ENCODE measurements around the gene SSH2. TPM values are rescaled to one million over a fixed set of nuclear protein-coding genes. Genes with fewer than 3 reads are reported as not detected.

Gene SSH2
- total RNA-seq, 2 experiments from 2014 or later = 39.4 to 73.9 TPM

DNA sequence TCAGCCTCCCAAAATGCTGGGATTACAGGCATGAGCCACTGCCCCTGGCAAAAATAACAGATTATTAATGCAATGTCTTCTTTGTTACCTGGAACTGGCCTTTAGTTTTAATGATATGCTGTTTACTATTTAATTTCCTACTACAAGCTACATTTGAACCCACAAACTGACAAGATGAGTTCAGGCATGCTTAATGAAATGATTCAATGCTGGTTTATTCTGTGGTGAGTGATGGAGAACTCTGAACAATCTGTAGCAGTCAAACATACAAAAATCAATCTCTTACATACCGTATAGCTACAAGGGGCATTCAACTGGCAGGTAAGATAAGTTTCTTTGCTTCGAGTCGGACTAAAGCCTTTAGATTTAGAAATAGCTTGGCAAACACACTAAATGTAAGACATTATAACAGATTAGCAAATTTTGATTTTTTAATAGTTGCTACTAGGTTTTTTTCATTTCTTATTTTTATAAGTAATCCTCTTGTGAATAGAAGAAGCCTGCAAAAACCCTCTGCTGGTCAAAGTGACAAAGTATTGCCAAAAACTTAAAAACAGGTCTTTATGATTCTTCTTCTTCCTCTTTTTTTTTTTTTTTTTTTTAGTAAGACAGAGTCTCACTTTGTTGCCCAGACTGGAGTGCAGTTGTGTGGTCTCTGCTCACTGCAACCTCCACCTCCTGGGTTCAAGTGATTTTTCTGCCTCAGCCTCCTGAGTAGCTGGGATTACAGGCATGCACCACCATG, 138.5 kb downstream of the SSH2 start:
- intact Hi-C loops (cut with micrococcal nuclease; ENCODE audit: unreplicated experiment) = no loop called here
- Histone ChIP-seq H2AFZ (ENCODE audit: low read length) (no peak overlapping the region), H3K36me3 (ENCODE audit: insufficient read depth, low read length) (peaks cover 19% of the 10 kb centered on the region; the same call in 1 of the 2 replicates), H3K79me2 (ENCODE audit: insufficient read depth, low read depth, low read length) (0 out of 2 replicates have a peak, but pooled peaks cover 4% of the 10 kb centered on the region), H3K9me2 (ENCODE audit: insufficient read depth, low read length) (no peaks in the 10 kb centered on the region), H3K4me2 (ENCODE audit: low read length) (no peak overlapping the region), H3K9me3 (ENCODE audit: low read length) (no peaks in the 10 kb centered on the region), H3K27ac (ENCODE audit: low read depth, low read length, poor library complexity, severe bottlenecking) (no peak overlapping the region), H4K20me1 (ENCODE audit: insufficient read depth, low read length) (no peaks in the 10 kb centered on the region), H3K4me1 (ENCODE audit: insufficient read depth, low read length, poor library complexity, severe bottlenecking) (no peaks in the 10 kb centered on the region), H3K4me3 (ENCODE audit: low read depth, low read length, poor library complexity, severe bottlenecking) (no peak overlapping the region)
- CTCF ChIA-PET (ENCODE audit: unreplicated experiment) = no interaction called here
- DNase-seq (ENCODE audit: low spot score) = no peak
- no peak for TF ChIP-seq EZH2phosphoT487 (IDR thresholded peaks at IDR 0.05; ENCODE audit: borderline replicate concordance, low read depth, low read length)
- TF ChIP-seq, protein P1, sequence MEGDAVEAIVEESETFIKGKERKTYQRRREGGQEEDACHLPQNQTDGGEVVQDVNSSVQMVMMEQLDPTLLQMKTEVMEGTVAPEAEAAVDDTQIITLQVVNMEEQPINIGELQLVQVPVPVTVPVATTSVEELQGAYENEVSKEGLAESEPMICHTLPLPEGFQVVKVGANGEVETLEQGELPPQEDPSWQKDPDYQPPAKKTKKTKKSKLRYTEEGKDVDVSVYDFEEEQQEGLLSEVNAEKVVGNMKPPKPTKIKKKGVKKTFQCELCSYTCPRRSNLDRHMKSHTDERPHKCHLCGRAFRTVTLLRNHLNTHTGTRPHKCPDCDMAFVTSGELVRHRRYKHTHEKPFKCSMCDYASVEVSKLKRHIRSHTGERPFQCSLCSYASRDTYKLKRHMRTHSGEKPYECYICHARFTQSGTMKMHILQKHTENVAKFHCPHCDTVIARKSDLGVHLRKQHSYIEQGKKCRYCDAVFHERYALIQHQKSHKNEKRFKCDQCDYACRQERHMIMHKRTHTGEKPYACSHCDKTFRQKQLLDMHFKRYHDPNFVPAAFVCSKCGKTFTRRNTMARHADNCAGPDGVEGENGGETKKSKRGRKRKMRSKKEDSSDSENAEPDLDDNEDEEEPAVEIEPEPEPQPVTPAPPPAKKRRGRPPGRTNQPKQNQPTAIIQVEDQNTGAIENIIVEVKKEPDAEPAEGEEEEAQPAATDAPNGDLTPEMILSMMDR (conservative IDR thresholded peaks at IDR 0.05; ENCODE audit: low read length) = peak; percentile 27; the same call in 1 of the 2 replicates
- POLR2A ChIA-PET = interaction anchor here (0.7 kb wide), 1 partner anchor 304 kb away, joined by 4 read pairs; no protein-coding TSS in a partner anchor
- BruUV-seq (replicated peaks) = no TSS peak

DNA sequence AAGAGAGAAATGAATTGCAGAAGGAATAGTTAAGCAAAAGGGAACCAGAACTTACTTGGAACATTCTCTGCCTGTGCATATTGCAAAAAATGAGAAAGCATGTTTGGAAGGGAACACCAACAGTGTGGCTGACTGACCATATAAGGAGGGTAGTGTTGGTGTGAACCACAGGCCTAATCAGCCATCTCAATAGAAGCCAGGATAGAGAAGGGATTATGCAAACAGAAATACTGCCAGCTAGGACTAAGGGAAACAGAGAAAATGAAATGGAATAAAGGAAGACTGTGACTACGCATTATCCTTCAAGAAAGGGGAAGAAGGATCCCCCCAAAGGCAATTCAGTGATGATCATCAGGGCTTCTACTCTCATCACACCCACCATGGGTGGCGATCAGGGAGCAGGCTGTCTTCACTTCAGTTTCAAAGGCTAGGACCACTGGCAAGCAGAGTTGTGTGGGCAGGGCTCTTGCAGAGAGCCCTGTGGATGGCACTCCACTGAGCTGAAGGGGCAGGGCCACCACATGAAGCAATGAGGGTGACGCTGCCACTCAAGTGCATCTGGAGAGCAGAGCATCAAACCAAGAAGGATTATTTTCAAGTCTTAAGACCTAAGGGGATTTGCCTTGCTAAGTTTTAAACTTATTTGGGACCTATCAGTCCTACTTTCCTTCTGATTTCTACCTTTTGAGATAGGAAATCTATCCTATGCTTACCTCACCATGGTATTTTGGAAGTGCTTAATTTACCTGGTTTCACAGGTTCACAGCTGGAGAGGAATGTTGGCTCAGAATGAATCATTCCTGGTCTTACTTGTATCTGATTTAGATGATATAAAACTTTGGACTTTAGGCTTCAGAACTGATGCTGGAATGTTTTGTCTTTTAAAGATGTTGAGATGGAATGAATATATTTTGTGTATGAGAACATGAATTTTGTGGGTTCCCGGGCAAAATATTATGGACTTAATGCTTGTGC, 140.5 kb downstream of the SSH2 start:
- Histone ChIP-seq H2AFZ (ENCODE audit: low read length) (no peak overlapping the region), H3K4me2 (ENCODE audit: low read length) (no peak overlapping the region), H3K79me2 (ENCODE audit: insufficient read depth, low read depth, low read length) (0 out of 2 replicates have a peak, but pooled peaks cover 1% of the 10 kb centered on the region), H3K4me3 (ENCODE audit: low read depth, low read length, poor library complexity, severe bottlenecking) (no peak overlapping the region), H3K9me3 (ENCODE audit: low read length) (no peaks in the 10 kb centered on the region), H3K4me1 (ENCODE audit: insufficient read depth, low read length, poor library complexity, severe bottlenecking) (no peaks in the 10 kb centered on the region), H3K27ac (ENCODE audit: low read depth, low read length, poor library complexity, severe bottlenecking) (no peak overlapping the region), H3K36me3 (ENCODE audit: insufficient read depth, low read length) (peaks cover 22% of the 10 kb centered on the region), H3K9me2 (ENCODE audit: insufficient read depth, low read length) (no peaks in the 10 kb centered on the region), H4K20me1 (ENCODE audit: insufficient read depth, low read length) (no peaks in the 10 kb centered on the region)
- no TSS peak for BruUV-seq (replicated peaks)
- intact Hi-C loops (cut with micrococcal nuclease; ENCODE audit: unreplicated experiment) = no loop called here
- POLR2A ChIA-PET = no interaction called here
- CTCF ChIA-PET (ENCODE audit: unreplicated experiment) = no interaction called here
- DNase-seq (ENCODE audit: low spot score) = no peak
- no peak for TF ChIP-seq EZH2phosphoT487 (IDR thresholded peaks at IDR 0.05; ENCODE audit: borderline replicate concordance, low read depth, low read length)
- TF ChIP-seq, protein P1 (conservative IDR thresholded peaks at IDR 0.05; ENCODE audit: low read length) = no peak

Measured in OCI-LY7 (cell line).